ENCODE measurements around the gene SMAD6. TPM values are rescaled to one million over a fixed set of nuclear protein-coding genes. Genes with fewer than 3 reads are reported as not detected.

SMAD6 gene
- total RNA-seq, 1 experiment from 2014 or later = 6.6 TPM

- no peak for TF ChIP-seq CEBPB (IDR thresholded peaks at IDR 0.05; ENCODE audit: low read depth)
- TF ChIP-seq EZH2 (IDR thresholded peaks at IDR 0.05) = no peak
- no peak for TF ChIP-seq ZNF274 (IDR thresholded peaks at IDR 0.05; ENCODE audit: low read depth, low read length)
- no peak for TF ChIP-seq ELF1 (IDR thresholded peaks at IDR 0.05; ENCODE audit: borderline replicate concordance, low read depth)
- TF ChIP-seq EZH2phosphoT487 (IDR thresholded peaks at IDR 0.05; ENCODE audit: borderline replicate concordance) = no peak
- peak; percentile 36; the same call in 1 of the 2 replicates for TF ChIP-seq EGR1 (IDR thresholded peaks at IDR 0.05; ENCODE audit: low read depth)
- TF ChIP-seq POLR2AphosphoS5 (IDR thresholded peaks at IDR 0.05; ENCODE audit: low read depth, low read length) = 0 out of 2 replicates have a peak, but pooled peaks have one; percentile 39
- peak; percentile 41; the same call in 1 of the 2 replicates for TF ChIP-seq SP1 (IDR thresholded peaks at IDR 0.05; ENCODE audit: low read depth)
Observed at GRCh38 chr15:66780172-66780972, 78.3 kb downstream of the SMAD6 start.

More at GRCh38 chr15:66780172-66780972, 78.3 kb downstream of the SMAD6 start:
- Histone ChIP-seq H2AFZ (ENCODE audit: low read depth, low read length, poor library complexity, severe bottlenecking) (no peak overlapping the region), H3K4me2 (ENCODE audit: low read length) (peak overlapping the region; percentile 64), H3K4me3 (replicated peaks in 1 of 2; ENCODE audit: low read depth in 1 of 2, low read length in 2 of 2) (peak overlapping the region in 1 of 2 experiments; percentile 22; a peak in 1 of 4 replicates), H3K27me3 (ENCODE audit: insufficient read depth, low read length) (no peaks in the 10 kb centered on the region), H3K27ac (ENCODE audit: low read depth, low read length) (peak overlapping the region; percentile 56), H3K9me2 (ENCODE audit: insufficient read depth) (no peaks in the 10 kb centered on the region), H4K20me1 (ENCODE audit: insufficient read depth) (no peaks in the 10 kb centered on the region), H3K36me3 (ENCODE audit: control insufficient read depth in 1 of 2, insufficient read depth in 2 of 2, low read length in 2 of 2) (no peaks in the 10 kb centered on the region), H3K79me2 (ENCODE audit: insufficient read depth, low read length) (no peaks in the 10 kb centered on the region), H3K9ac (ENCODE audit: low read length) (peak overlapping the region; percentile 49), H3K4me1 (ENCODE audit: control insufficient read depth in 1 of 2, insufficient read depth in 2 of 2, low read length in 2 of 2) (peaks cover 40 to 51% of the 10 kb centered on the region in 2 experiments), H3K9me3 (ENCODE audit: control insufficient read depth in 1 of 2, insufficient read depth in 1 of 2, low read depth in 1 of 2, low read length in 2 of 2) (no peaks in the 10 kb centered on the region)
- DNase-seq (ENCODE audit: low read depth, low spot score) (no peak), ATAC-seq (peak; percentile 84)
- BruUV-seq (replicated peaks) = no TSS peak
- ChIA-PET CTCF (interaction anchor here (1.5 to 3.6 kb wide), 3 partner anchors 9 to 79 kb away, joined by 3 to 16 read pairs (median 9); partner anchors contain the start of gene SMAD6), POLR2A (interaction anchor here (0.9 kb wide), 1 partner anchor 9 kb away, joined by 3 read pairs; no protein-coding TSS in a partner anchor), RAD21 (ENCODE audit: low non-redundant PET in 1 of 2, low total read pairs in 2 of 2, uncharacterized antibody in 2 of 2, unreplicated experiment in 2 of 2) (interaction anchor here in 1 of 2 experiments (0.6 kb wide), 1 partner anchor 74 kb away, joined by 4 read pairs; no protein-coding TSS in a partner anchor)
- intact Hi-C loops (cut with micrococcal nuclease) = no loop called here

Data from HCT116 (cell line).